ENCODE data around the gene KL.

DNA sequence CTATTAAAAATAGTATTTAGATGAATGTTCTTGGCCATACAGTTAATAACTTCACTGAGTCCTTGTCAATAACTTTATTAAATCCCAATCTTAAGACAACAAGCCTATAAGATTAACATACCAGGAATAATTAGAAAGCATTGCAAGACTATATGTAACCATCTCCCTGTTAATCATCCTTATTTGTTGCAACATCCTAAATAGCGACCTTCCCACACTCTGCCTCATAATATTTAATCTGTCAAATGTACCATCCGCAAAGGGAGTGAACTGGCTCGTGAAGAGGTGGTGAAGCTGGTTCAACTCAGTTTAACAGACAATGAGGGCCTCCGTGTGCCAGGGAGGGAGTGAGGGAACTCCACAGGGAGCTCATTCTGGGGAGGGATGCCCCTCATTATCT is 33.9 kb downstream of the KL start:
- TF ChIP-seq, protein P1, sequence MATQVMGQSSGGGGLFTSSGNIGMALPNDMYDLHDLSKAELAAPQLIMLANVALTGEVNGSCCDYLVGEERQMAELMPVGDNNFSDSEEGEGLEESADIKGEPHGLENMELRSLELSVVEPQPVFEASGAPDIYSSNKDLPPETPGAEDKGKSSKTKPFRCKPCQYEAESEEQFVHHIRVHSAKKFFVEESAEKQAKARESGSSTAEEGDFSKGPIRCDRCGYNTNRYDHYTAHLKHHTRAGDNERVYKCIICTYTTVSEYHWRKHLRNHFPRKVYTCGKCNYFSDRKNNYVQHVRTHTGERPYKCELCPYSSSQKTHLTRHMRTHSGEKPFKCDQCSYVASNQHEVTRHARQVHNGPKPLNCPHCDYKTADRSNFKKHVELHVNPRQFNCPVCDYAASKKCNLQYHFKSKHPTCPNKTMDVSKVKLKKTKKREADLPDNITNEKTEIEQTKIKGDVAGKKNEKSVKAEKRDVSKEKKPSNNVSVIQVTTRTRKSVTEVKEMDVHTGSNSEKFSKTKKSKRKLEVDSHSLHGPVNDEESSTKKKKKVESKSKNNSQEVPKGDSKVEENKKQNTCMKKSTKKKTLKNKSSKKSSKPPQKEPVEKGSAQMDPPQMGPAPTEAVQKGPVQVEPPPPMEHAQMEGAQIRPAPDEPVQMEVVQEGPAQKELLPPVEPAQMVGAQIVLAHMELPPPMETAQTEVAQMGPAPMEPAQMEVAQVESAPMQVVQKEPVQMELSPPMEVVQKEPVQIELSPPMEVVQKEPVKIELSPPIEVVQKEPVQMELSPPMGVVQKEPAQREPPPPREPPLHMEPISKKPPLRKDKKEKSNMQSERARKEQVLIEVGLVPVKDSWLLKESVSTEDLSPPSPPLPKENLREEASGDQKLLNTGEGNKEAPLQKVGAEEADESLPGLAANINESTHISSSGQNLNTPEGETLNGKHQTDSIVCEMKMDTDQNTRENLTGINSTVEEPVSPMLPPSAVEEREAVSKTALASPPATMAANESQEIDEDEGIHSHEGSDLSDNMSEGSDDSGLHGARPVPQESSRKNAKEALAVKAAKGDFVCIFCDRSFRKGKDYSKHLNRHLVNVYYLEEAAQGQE (IDR thresholded peaks at IDR 0.05; ENCODE audit: low read depth): no peak
- TF ChIP-seq EGR1 (IDR thresholded peaks at IDR 0.05; ENCODE audit: low read depth): no peak
- TF ChIP-seq YY1 (IDR thresholded peaks at IDR 0.05; ENCODE audit: extremely low read depth, insufficient replicate concordance, low read depth, low read length): no peak
- TF ChIP-seq, protein P2, sequence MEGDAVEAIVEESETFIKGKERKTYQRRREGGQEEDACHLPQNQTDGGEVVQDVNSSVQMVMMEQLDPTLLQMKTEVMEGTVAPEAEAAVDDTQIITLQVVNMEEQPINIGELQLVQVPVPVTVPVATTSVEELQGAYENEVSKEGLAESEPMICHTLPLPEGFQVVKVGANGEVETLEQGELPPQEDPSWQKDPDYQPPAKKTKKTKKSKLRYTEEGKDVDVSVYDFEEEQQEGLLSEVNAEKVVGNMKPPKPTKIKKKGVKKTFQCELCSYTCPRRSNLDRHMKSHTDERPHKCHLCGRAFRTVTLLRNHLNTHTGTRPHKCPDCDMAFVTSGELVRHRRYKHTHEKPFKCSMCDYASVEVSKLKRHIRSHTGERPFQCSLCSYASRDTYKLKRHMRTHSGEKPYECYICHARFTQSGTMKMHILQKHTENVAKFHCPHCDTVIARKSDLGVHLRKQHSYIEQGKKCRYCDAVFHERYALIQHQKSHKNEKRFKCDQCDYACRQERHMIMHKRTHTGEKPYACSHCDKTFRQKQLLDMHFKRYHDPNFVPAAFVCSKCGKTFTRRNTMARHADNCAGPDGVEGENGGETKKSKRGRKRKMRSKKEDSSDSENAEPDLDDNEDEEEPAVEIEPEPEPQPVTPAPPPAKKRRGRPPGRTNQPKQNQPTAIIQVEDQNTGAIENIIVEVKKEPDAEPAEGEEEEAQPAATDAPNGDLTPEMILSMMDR (IDR thresholded peaks at IDR 0.05 in 2 of 3, conservative IDR thresholded peaks at IDR 0.05 in 1 of 3; ENCODE audit: borderline replicate concordance in 1 of 3, insufficient read depth in 1 of 3, low read depth in 2 of 3, low read length in 2 of 3): no peak
- TF ChIP-seq EZH2phosphoT487 (IDR thresholded peaks at IDR 0.05; ENCODE audit: borderline replicate concordance): no peak
- TF ChIP-seq EZH2 (IDR thresholded peaks at IDR 0.05): no peak
- TF ChIP-seq POLR2AphosphoS5 (IDR thresholded peaks at IDR 0.05; ENCODE audit: low read depth, low read length): no peak
- TF ChIP-seq, protein P3, sequence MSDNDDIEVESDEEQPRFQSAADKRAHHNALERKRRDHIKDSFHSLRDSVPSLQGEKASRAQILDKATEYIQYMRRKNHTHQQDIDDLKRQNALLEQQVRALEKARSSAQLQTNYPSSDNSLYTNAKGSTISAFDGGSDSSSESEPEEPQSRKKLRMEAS (IDR thresholded peaks at IDR 0.05): no peak

All from HCT116 (cell line).